ENCODE results near the gene EXOC8.

- TF ChIP-seq MAX (IDR thresholded peaks at IDR 0.05) = no peak
- no peak for TF ChIP-seq POLR2A (IDR thresholded peaks at IDR 0.05; ENCODE audit: control extremely low read depth in 1 of 2, low read depth in 2 of 2, low read length in 2 of 2)
- no peak for TF ChIP-seq CTCF (IDR thresholded peaks at IDR 0.05; ENCODE audit: control extremely low read depth in 1 of 3, insufficient read depth in 1 of 3, low read depth in 1 of 3, low read length in 3 of 3)
- no peak for TF ChIP-seq YY1 (IDR thresholded peaks at IDR 0.05; ENCODE audit: low read depth, low read length)
- no peak for TF ChIP-seq POLR2AphosphoS5 (IDR thresholded peaks at IDR 0.05; ENCODE audit: low read depth, low read length)
- TF ChIP-seq ZNF274 (IDR thresholded peaks at IDR 0.05; ENCODE audit: borderline replicate concordance, extremely low read depth, low read length) = no peak
- TF ChIP-seq GABPA (IDR thresholded peaks at IDR 0.05; ENCODE audit: borderline replicate concordance, insufficient read depth, low read length) = no peak
- TF ChIP-seq RFX5 (IDR thresholded peaks at IDR 0.05; ENCODE audit: borderline replicate concordance, low read depth, low read length) = no peak
- no peak for TF ChIP-seq SRF (IDR thresholded peaks at IDR 0.05; ENCODE audit: low read depth, low read length)
- no peak for TF ChIP-seq SP2 (IDR thresholded peaks at IDR 0.05; ENCODE audit: low read length)
- TF ChIP-seq CREB1 (IDR thresholded peaks at IDR 0.05) = no peak
Measured at GRCh38 chr1:231355171-231355570, 17.5 kb upstream of the EXOC8 start.
